Upper lobe of left lung (tissue), 4 donors: ENCODE data around the gene CALML5.

Source experiments
- POLR2AphosphoS5 ChIP-seq, 2 donors: sonication (generic); formaldehyde crosslinking; IDR thresholded peaks; one replicate each; pipeline ENCODE4 v1.5.1; 2017; ENCODE audit warnings: antibody characterized with exemption in 2 of 2
- TF ChIP-seq, protein P1 (sequence below), 6 experiments: fragments of 450-650 bp in 4 of 6; fragments of 200-600 bp in 2 of 6; sonication (generic) in 2 of 6; IDR thresholded peaks; one replicate each; pipeline ENCODE4 v1.5.1; 2016 to 2019; ENCODE audit warnings: antibody characterized with exemption in 6 of 6

DNA sequence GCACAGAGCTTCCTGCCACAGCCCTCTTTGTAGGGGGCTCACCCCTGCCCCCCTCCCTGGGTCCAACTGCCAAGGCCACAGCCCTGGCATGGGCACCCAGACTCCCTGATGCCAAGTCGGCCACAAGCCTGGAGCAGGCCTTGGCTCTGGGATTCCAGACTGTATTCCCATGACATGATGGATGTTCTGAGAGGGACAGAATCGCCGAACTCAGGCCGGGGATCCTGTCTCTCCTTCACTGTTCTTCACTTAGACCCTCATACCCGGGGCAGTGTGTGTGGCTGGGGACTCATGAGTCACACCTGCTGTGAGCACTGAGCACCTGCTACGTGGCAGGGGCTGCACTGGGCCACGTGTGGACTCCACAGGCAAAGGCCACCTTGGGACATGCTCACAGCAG is 7.9 kb downstream of the CALML5 start:
- TF ChIP-seq, protein P1, sequence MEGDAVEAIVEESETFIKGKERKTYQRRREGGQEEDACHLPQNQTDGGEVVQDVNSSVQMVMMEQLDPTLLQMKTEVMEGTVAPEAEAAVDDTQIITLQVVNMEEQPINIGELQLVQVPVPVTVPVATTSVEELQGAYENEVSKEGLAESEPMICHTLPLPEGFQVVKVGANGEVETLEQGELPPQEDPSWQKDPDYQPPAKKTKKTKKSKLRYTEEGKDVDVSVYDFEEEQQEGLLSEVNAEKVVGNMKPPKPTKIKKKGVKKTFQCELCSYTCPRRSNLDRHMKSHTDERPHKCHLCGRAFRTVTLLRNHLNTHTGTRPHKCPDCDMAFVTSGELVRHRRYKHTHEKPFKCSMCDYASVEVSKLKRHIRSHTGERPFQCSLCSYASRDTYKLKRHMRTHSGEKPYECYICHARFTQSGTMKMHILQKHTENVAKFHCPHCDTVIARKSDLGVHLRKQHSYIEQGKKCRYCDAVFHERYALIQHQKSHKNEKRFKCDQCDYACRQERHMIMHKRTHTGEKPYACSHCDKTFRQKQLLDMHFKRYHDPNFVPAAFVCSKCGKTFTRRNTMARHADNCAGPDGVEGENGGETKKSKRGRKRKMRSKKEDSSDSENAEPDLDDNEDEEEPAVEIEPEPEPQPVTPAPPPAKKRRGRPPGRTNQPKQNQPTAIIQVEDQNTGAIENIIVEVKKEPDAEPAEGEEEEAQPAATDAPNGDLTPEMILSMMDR (IDR thresholded peaks at IDR 0.05): no peak
- TF ChIP-seq POLR2AphosphoS5 (IDR thresholded peaks at IDR 0.05): no peak
